Endothelial cell of umbilical vein (primary cell): ENCODE results near the gene CEP85L. TPM values are rescaled to one million over a fixed set of nuclear protein-coding genes. Genes with fewer than 3 reads are reported as not detected.

Source experiments
- BruUV-seq: library from RNA; stranded (reverse); fragments of 400-500 nt; replicated peaks from 2 replicates; lab custom pipeline; 2021; lab: Mats Ljungman, UMichigan
- CTCF ChIA-PET: fragments of 300-600, 350-600 bp; sonication (Branson Sonifier 250); formaldehyde crosslinking; loops from one replicate; lab custom pipeline; 2021; ENCODE audit warnings: antibody characterized with exemption, inconsistent platforms; lab: Charles Lee
- POLR2A ChIA-PET: fragments of 300-600, 350-600 bp; sonication (Branson Sonifier 250); formaldehyde crosslinking; loops from one replicate; lab custom pipeline; 2021; ENCODE audit warnings: antibody characterized with exemption, inconsistent platforms; lab: Charles Lee
- DNase-seq: peaks from one replicate; pipeline ENCODE4 v3.0.0-alpha.2; 2011; ENCODE audit warnings: low read depth, low spot score
- FAIRE-seq: peaks from 2 replicates; lab custom pipeline; 2011; peaks lifted over from hg19 to GRCh38; lab: Jason Lieb, UNC
- H2AFZ ChIP-seq: 2 replicates; pipeline ENCODE4 v1.6.0; 2012; ENCODE audit warnings: low read depth, low read length, control low read depth, inconsistent platforms
- H3K27ac ChIP-seq: 2 replicates; pipeline ENCODE4 v1.5.1; 2011; ENCODE audit warnings: low read depth, mild to moderate bottlenecking, control low read depth, low read length, moderate library complexity; ENCODE audit not compliant: insufficient read depth
- H3K27me3 ChIP-seq, 2 experiments: 2 replicates each; pipeline versions ENCODE4 v1.6.0 to v1.6.1; 2011; ENCODE audit warnings: low read length in 2 of 2, mixed read lengths in 1 of 2; ENCODE audit not compliant: control insufficient read depth in 2 of 2, insufficient read depth in 2 of 2
- H3K36me3 ChIP-seq, 2 experiments: 2 replicates in 1 of 2; 3 replicates in 1 of 2; pipeline ENCODE4 v1.5.1; 2011; ENCODE audit warnings: low read length in 2 of 2, mild to moderate bottlenecking in 1 of 2, moderate library complexity in 1 of 2; ENCODE audit not compliant: control insufficient read depth in 2 of 2, insufficient read depth in 2 of 2; ENCODE audit errors: extremely low read depth in 1 of 2
- H3K4me1 ChIP-seq: 3 replicates; pipeline ENCODE4 v1.5.1; 2011; ENCODE audit warnings: mild to moderate bottlenecking, low read length; ENCODE audit not compliant: control insufficient read depth, insufficient read depth; ENCODE audit errors: extremely low read depth
- H3K4me2 ChIP-seq: 2 replicates; pipeline ENCODE4 v1.6.1; 2011; ENCODE audit warnings: low read length, control low read depth, mixed read lengths; ENCODE audit not compliant: insufficient read depth
- H3K4me3 ChIP-seq, 3 experiments: fragments of 200-600 bp in 1 of 3; sonication (generic), shearing (Covaris generic) in 1 of 3; replicated peaks in 1 of 3; 2 replicates each; pipeline ENCODE4 v1.5.1; 2011 to 2016; ENCODE audit warnings: control low read depth in 3 of 3, low read length in 3 of 3, mild to moderate bottlenecking in 2 of 3, inconsistent platforms in 1 of 3, low read depth in 1 of 3, moderate library complexity in 1 of 3; ENCODE audit not compliant: insufficient read depth in 1 of 3
- H3K79me2 ChIP-seq: 2 replicates; pipeline ENCODE4 v1.6.0; 2012; ENCODE audit warnings: low read length, inconsistent platforms; ENCODE audit not compliant: control insufficient read depth, insufficient read depth
- H3K9ac ChIP-seq: replicated peaks from 2 replicates; pipeline ENCODE3; 2011; ENCODE audit warnings: low read length, control low read depth; ENCODE audit not compliant: insufficient read depth; ENCODE audit errors: extremely low read depth
- H3K9me1 ChIP-seq: replicated peaks from 3 replicates; pipeline ENCODE4 v1.6.0; 2011; ENCODE audit warnings: mild to moderate bottlenecking, low read length; ENCODE audit not compliant: control insufficient read depth, insufficient read depth; ENCODE audit errors: extremely low read depth
- H3K9me3 ChIP-seq: replicated peaks from 2 replicates; pipeline ENCODE4 v1.5.1; 2012; ENCODE audit warnings: low read length, inconsistent platforms; ENCODE audit not compliant: control insufficient read depth, insufficient read depth
- H4K20me1 ChIP-seq: replicated peaks from 2 replicates; pipeline ENCODE3; 2011; ENCODE audit warnings: mild to moderate bottlenecking, low read length; ENCODE audit not compliant: control insufficient read depth, insufficient read depth; ENCODE audit errors: extremely low read depth
- CTCF ChIP-seq, 2 donors: IDR thresholded peaks; 1 replicate in 1 of 2; 2 replicates in 1 of 2; pipeline ENCODE4 v1.5.1; 2011; ENCODE audit warnings: low read length in 2 of 2, mild to moderate bottlenecking in 2 of 2, moderate library complexity in 2 of 2, control low read depth in 1 of 2, inconsistent platforms in 1 of 2, low read depth in 1 of 2; ENCODE audit not compliant: insufficient read depth in 1 of 2; ENCODE audit errors: extremely low read depth in 1 of 2
- EZH2 ChIP-seq: IDR thresholded peaks from 2 replicates; pipeline ENCODE4 v1.6.1; 2012; ENCODE audit warnings: borderline replicate concordance, low read depth, mild to moderate bottlenecking, moderate library complexity, low read length, inconsistent platforms; ENCODE audit not compliant: severe bottlenecking
- FOS ChIP-seq: IDR thresholded peaks from 2 replicates; pipeline ENCODE4 v1.6.1; 2011; ENCODE audit warnings: mild to moderate bottlenecking, low read length, moderate library complexity, borderline replicate concordance; ENCODE audit not compliant: insufficient read depth
- GATA2 ChIP-seq: IDR thresholded peaks from 2 replicates; pipeline ENCODE4 v1.7.0; 2011; ENCODE audit warnings: low read depth, mild to moderate bottlenecking, moderate library complexity, mixed read lengths, low read length; ENCODE audit not compliant: insufficient read length, insufficient read depth
- MYC ChIP-seq: IDR thresholded peaks from one replicate; pipeline ENCODE4 v1.6.1; 2011; ENCODE audit warnings: mild to moderate bottlenecking, low read depth, low read length
- POLR2A ChIP-seq: IDR thresholded peaks from 2 replicates; pipeline ENCODE4 v1.6.1; 2012; ENCODE audit warnings: low read depth, mild to moderate bottlenecking, control low read depth, low read length
- POLR2AphosphoS5 ChIP-seq: IDR thresholded peaks from 2 replicates; pipeline ENCODE4 v1.6.1; 2012; ENCODE audit warnings: low read depth, mild to moderate bottlenecking, control low read depth, low read length, moderate library complexity; ENCODE audit not compliant: insufficient read depth
- dilution Hi-C: fragments of 300-500 bp; cut with MboI; formaldehyde crosslinking; loops from one replicate; pipeline ENCODE4 v1.15.0; 2019; ENCODE audit warnings: low sequenced_read_pairs; ENCODE audit not compliant: extremely low pct_ligation_motif_present
- intact Hi-C: fragments of 100-400 bp; cut with micrococcal nuclease; formaldehyde crosslinking; loops from one replicate; pipeline ENCODE4 v1.10.0; 2022
- polyA plus RNA-seq, 4 experiments: library from polyadenylated mRNA; depleted of rRNA in 3 of 4; stranded (reverse) in 3 of 4; unstranded in 1 of 4; fragments of >200 nt; gene quantifications; 2 replicates each; pipeline versions ENCODE4 v1.2.1 to v1.2.3, GENCODE V29; 2011 to 2012; ENCODE audit warnings: missing spikeins in 1 of 4
- total RNA-seq: library from RNA; stranded (reverse); gene quantifications from 2 replicates; pipeline ENCODE4 v1.2.3, GENCODE V29; 2021
- TF ChIP-seq, protein P1 (sequence below): IDR thresholded peaks from 2 replicates; pipeline ENCODE4 v1.6.1; 2011; ENCODE audit not compliant: insufficient read depth, insufficient read length

Gene CEP85L
- total and polyA plus RNA-seq, 2 donors (not counting 3 experiments of a cell fraction or from before 2014, with no cell fraction given) = 1.8 to 9.2 TPM

GRCh38 chr6:118546880-118547218, 104.5 kb downstream of the CEP85L start:
- H2AFZ ChIP-seq = no peak overlapping the region
- H3K4me1 ChIP-seq = peaks cover 13% of the 10 kb centered on the region
- intact Hi-C loops (no loop called here), dilution Hi-C loops (no loop called here)
- no peaks in the 10 kb centered on the region for H3K9me1 ChIP-seq
- BruUV-seq = no TSS peak
- no peak overlapping the region for H3K4me2 ChIP-seq
- no peaks in the 10 kb centered on the region for H3K36me3 ChIP-seq
- TF ChIP-seq CTCF (IDR thresholded peaks at IDR 0.05; ENCODE audit: extremely low read depth in 1 of 2, insufficient read depth in 1 of 2, low read depth in 1 of 2, low read length in 2 of 2) (no peak), POLR2A (no peak), GATA2 (no peak)
- no peaks in the 10 kb centered on the region for H3K9me3 ChIP-seq
- H3K27me3 ChIP-seq = no peaks in the 10 kb centered on the region
- DNase-seq (no peak), FAIRE-seq (no peak)
- ChIA-PET POLR2A (no interaction called here), CTCF (interaction anchor here (0.9 to 2.6 kb wide), 2 partner anchors 11 to 262 kb away, joined by 3 to 7 read pairs; no protein-coding TSS in a partner anchor)
- H3K27ac ChIP-seq = no peak overlapping the region
- H3K4me3 ChIP-seq = no peak overlapping the region
- H3K9ac ChIP-seq = no peak overlapping the region
- H3K79me2 ChIP-seq = peaks cover 5% of the 10 kb centered on the region
- H4K20me1 ChIP-seq = no peaks in the 10 kb centered on the region

DNA sequence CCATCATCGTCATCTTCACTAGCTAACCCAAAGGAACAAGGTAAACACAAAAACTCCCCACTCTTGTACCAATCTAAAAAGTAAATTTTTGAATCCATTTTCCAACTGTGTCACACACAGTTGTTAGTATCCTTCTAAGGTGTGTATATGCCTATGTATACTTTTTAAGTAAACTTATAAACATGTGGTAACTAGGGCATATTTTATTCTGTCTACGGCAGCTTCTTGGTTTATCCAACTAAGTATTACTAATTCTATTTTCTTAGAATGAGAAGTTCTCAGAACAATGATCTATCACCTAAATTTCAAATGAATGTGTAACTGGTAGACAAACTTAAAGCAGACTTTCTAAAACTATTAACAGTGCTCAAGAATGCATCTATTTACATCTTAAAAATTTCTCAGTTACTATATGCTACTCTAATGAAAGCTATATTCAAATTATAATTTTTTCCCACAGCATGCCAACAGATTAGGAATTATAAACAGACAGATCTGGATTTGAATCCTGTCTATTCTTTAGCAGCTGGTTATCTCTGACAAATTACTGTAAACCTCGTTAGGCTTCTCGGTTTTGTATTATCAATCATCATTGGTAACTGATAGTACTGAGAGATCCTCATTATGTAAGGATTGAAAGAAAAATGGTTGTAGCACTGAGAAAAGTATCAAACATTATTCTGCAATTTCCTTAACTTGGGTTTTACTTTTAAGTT, 105.1 kb downstream of the CEP85L start:
- FAIRE-seq (no peak), DNase-seq (no peak)
- Histone ChIP-seq H2AFZ (no peak overlapping the region), H3K79me2 (peaks cover 7% of the 10 kb centered on the region), H3K4me2 (no peak overlapping the region), H3K36me3 (no peaks in the 10 kb centered on the region), H3K9me3 (no peaks in the 10 kb centered on the region), H3K4me3 (no peak overlapping the region), H3K9me1 (no peaks in the 10 kb centered on the region), H3K4me1 (peaks cover 13% of the 10 kb centered on the region), H3K27ac (no peak overlapping the region), H4K20me1 (no peaks in the 10 kb centered on the region), H3K27me3 (no peaks in the 10 kb centered on the region), H3K9ac (no peak overlapping the region)
- no TSS peak for BruUV-seq
- CTCF ChIA-PET = interaction anchor here (0.9 to 2.6 kb wide), 2 partner anchors 10 to 262 kb away, joined by 3 to 7 read pairs; no protein-coding TSS in a partner anchor
- POLR2A ChIA-PET = no interaction called here
- intact Hi-C loops = no loop called here
- dilution Hi-C loops = no loop called here
- TF ChIP-seq GATA2 = no peak
- no peak for TF ChIP-seq MYC
- TF ChIP-seq EZH2 = no peak
- TF ChIP-seq CTCF (IDR thresholded peaks at IDR 0.05; ENCODE audit: extremely low read depth in 1 of 2, insufficient read depth in 1 of 2, low read depth in 1 of 2, low read length in 2 of 2) = no peak
- no peak for TF ChIP-seq POLR2AphosphoS5
- no peak for TF ChIP-seq FOS
- TF ChIP-seq, protein P1, sequence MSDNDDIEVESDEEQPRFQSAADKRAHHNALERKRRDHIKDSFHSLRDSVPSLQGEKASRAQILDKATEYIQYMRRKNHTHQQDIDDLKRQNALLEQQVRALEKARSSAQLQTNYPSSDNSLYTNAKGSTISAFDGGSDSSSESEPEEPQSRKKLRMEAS = no peak
